Fibroblast of peridontal ligament (primary cell): ENCODE measurements around the gene ZNF628.

ENCODE experiments used
- DNase-seq: peaks from one replicate; pipeline ENCODE4 v3.0.0-alpha.2; 2010; ENCODE audit errors: extremely low read depth

Gene ZNF628

DNA sequence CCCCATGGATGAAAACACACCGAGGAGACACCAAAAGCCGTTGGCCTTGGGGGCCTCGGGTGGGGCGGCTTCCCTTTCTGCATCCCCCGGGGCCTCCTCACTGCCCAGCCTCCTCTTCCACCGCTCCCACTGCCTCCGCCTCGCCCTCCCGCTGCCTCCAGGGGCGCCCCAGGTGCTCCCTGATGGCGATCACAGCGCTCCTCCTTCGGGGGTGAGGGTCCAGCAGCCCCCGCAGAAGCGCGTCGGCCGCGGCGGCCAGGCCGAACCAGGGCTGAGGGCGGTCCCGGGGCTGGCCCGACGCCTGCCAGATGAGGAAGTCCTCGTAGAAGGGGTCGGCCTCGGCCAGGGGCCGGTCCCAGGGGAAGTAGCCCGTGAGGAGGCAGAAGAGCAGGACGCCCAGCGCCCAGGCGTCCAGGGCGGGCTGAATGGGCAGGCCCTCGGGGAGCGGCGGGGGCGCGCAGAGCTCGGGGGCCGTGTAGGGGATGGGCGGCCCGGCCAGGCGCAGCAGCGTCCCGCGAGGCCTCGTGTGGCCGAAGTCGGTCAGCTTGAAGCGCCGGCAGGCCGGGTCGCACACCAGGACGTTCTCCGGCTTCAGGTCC lies 53.3 kb downstream of the ZNF628 start:
- no peak for DNase-seq

DNA sequence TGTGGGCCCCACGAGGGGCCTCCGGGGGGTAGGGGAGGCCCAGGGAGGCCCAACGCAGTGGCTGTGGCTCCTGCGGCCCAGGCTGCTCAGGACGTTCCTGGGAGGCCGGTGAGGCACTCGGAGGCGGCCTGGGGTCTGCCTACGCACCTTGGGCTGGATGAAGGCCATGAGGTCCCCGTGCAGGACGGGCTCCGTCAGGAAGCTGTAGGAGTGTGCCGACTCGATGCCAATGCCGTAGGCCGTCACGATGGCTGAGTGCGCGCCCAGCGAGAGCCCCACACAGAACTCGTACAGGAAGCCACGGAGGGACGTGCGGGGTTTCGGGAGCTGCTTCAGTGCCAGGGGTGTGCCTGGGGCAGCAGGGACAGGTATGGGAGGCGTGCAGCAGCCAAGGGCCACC lies 54.6 kb downstream of the ZNF628 start:
- no peak for DNase-seq
